Measurements from ENCODE around the gene ASB6. TPM values are rescaled to one million over a fixed set of nuclear protein-coding genes. Genes with fewer than 3 reads are reported as not detected.

Gene ASB6
- total RNA-seq, 1 donor from 2014 or later: 9.2 TPM

GRCh38 chr9:129644365-129644764 is 2.4 kb upstream of the ASB6 start:
- H3K4me2 ChIP-seq: no peak overlapping the region
- DNase-seq (ENCODE audit: low spot score): no peak
- no peak overlapping the region for H3K4me3 Mint-ChIP-seq
- no peaks in the 10 kb centered on the region for H3K27me3 ChIP-seq
- H2AFZ ChIP-seq (replicated peaks): no peak overlapping the region
- no peak overlapping the region for H3K9ac ChIP-seq
- no peak overlapping the region for H3K27ac Mint-ChIP-seq
- no peaks in the 10 kb centered on the region for H3K36me3 Mint-ChIP-seq
- no peaks in the 10 kb centered on the region for H3K9me3 Mint-ChIP-seq
- TF ChIP-seq EZH2 (IDR thresholded peaks at IDR 0.05): no peak
- no peak for TF ChIP-seq CTCF (IDR thresholded peaks at IDR 0.05)
- no peak for TF ChIP-seq EZH2phosphoT487 (IDR thresholded peaks at IDR 0.05)
- H3K4me1 ChIP-seq: peaks cover 9% of the 10 kb centered on the region
- H3F3A ChIP-seq (ENCODE audit: low read depth): peaks cover 13% of the 10 kb centered on the region
- H3K27me3 Mint-ChIP-seq (ENCODE audit: insufficient read depth, low read depth): peaks cover 5% of the 10 kb centered on the region
- H3K9me3 ChIP-seq (ENCODE audit: low read depth): no peaks in the 10 kb centered on the region
- H3K4me1 Mint-ChIP-seq: peaks cover 21% of the 10 kb centered on the region
- peaks cover 22% of the 10 kb centered on the region for H3K79me2 ChIP-seq (ENCODE audit: low read depth)
- H3K36me3 ChIP-seq: no peaks in the 10 kb centered on the region
- H3K27ac ChIP-seq: no peak overlapping the region
- H3K4me3 ChIP-seq: no peak overlapping the region
- peaks cover 14% of the 10 kb centered on the region for H4K20me1 ChIP-seq (ENCODE audit: low read depth)

- H3F3A ChIP-seq (ENCODE audit: low read depth): peaks cover 14% of the 10 kb centered on the region
- H3K79me2 ChIP-seq (ENCODE audit: low read depth): peaks cover 22% of the 10 kb centered on the region
- Mint-ChIP-seq H3K4me1 (peaks cover 21% of the 10 kb centered on the region), H3K9me3 (no peaks in the 10 kb centered on the region), H3K4me3 (peak overlapping the region; percentile 41), H3K27ac (no peak overlapping the region), H3K36me3 (no peaks in the 10 kb centered on the region), H3K27me3 (ENCODE audit: insufficient read depth, low read depth) (peaks cover 5% of the 10 kb centered on the region)
- H3K27ac ChIP-seq: no peak overlapping the region
- TF ChIP-seq EZH2 (IDR thresholded peaks at IDR 0.05) (no peak), EZH2phosphoT487 (IDR thresholded peaks at IDR 0.05) (no peak), CTCF (IDR thresholded peaks at IDR 0.05) (no peak)
- no peak overlapping the region for H2AFZ ChIP-seq (replicated peaks)
- no peaks in the 10 kb centered on the region for H3K36me3 ChIP-seq
- no peaks in the 10 kb centered on the region for H3K27me3 ChIP-seq
- no peak for DNase-seq (ENCODE audit: low spot score)
- H4K20me1 ChIP-seq (ENCODE audit: low read depth): peaks cover 14% of the 10 kb centered on the region
- no peak overlapping the region for H3K4me3 ChIP-seq
- peaks cover 9% of the 10 kb centered on the region for H3K4me1 ChIP-seq
- no peak overlapping the region for H3K9ac ChIP-seq
- no peaks in the 10 kb centered on the region for H3K9me3 ChIP-seq (ENCODE audit: low read depth)
- no peak overlapping the region for H3K4me2 ChIP-seq
Observed at GRCh38 chr9:129643706-129644105, 1.8 kb upstream of the ASB6 start.

GRCh38 chr9:129640871-129641749 is 841 bp downstream of the ASB6 start:
- Mint-ChIP-seq H3K36me3 (peaks cover 7% of the 10 kb centered on the region), H3K27ac (peak overlapping the region; percentile 85), H3K4me3 (peak overlapping the region; percentile 85), H3K4me1 (peaks cover 15% of the 10 kb centered on the region), H3K9me3 (no peaks in the 10 kb centered on the region), H3K27me3 (ENCODE audit: insufficient read depth, low read depth) (peaks cover 6% of the 10 kb centered on the region)
- Histone ChIP-seq H3K27ac (no peak overlapping the region), H3K36me3 (no peaks in the 10 kb centered on the region), H3K9me3 (ENCODE audit: low read depth) (no peaks in the 10 kb centered on the region), H3K27me3 (no peaks in the 10 kb centered on the region), H3K4me1 (peaks cover 9% of the 10 kb centered on the region), H3F3A (ENCODE audit: low read depth) (peaks cover 23% of the 10 kb centered on the region), H3K4me3 (peak overlapping the region; percentile 96), H2AFZ (replicated peaks) (no peak overlapping the region), H3K79me2 (ENCODE audit: low read depth) (peaks cover 22% of the 10 kb centered on the region), H4K20me1 (ENCODE audit: low read depth) (peaks cover 18% of the 10 kb centered on the region), H3K9ac (peak overlapping the region; percentile 98), H3K4me2 (peak overlapping the region; percentile 95)
- no peak for TF ChIP-seq EZH2 (IDR thresholded peaks at IDR 0.05)
- no peak for TF ChIP-seq EZH2phosphoT487 (IDR thresholded peaks at IDR 0.05)
- TF ChIP-seq CTCF (IDR thresholded peaks at IDR 0.05): no peak
- DNase-seq (ENCODE audit: low spot score): no peak

Measured in neural progenitor cell (in vitro differentiated cells).